Glomerular visceral epithelial cell (primary cell): ENCODE measurements around the gene USP5.

Experiments
- DNase-seq: peaks from one replicate; pipeline ENCODE4 v3.0.0-alpha.2; 2016; ENCODE audit errors: extremely low spot score

USP5 gene

GRCh38 chr12:6914246-6914946, 62.4 kb downstream of the USP5 start, which contains the start of gene ENO2:
ENO2 (plus strand) TSS chr12:6914580; CDS start chr12:6915833, 1,253 bp downstream.
- peak; percentile 65 for DNase-seq

GRCh38 chr12:6914947-6915788, 63.2 kb downstream of the USP5 start:
- no peak for DNase-seq

- DNase-seq, result no peak
These were observed 63.9 kb downstream of the USP5 start for GRCh38 chr12:6915789-6916285.
